GM19372 (cell line): Measurements from ENCODE around the gene SLC11A2.
"Not testable (repeated sequence)": the region's sequence is repeated elsewhere in the genome, so short reads cannot be mapped to it uniquely, and the experiment has no call there.

Experiments
- ATAC-seq: cut with Tn5 transposase; IDR thresholded peaks from one replicate; pipeline ENCODE4 v1.9.1; 2021; ENCODE audit warnings: mild to moderate bottlenecking, low read depth, moderate library complexity; ENCODE audit not compliant: unreplicated experiment

The SLC11A2 gene

GRCh38 chr12:50951112-50951511 lies 75.1 kb downstream of the SLC11A2 start:
- no peak for ATAC-seq

- no peak for ATAC-seq
Measured at GRCh38 chr12:50949801-50950302, 76.3 kb downstream of the SLC11A2 start.

GRCh38 chr12:50948798-50949197 lies 77.4 kb downstream of the SLC11A2 start:
- no peak for ATAC-seq

GRCh38 chr12:50947933-50948626 lies 78.1 kb downstream of the SLC11A2 start:
- no peak for ATAC-seq

- ATAC-seq = no peak
Measured at GRCh38 chr12:50937653-50938052, 88.5 kb downstream of the SLC11A2 start.

DNA sequence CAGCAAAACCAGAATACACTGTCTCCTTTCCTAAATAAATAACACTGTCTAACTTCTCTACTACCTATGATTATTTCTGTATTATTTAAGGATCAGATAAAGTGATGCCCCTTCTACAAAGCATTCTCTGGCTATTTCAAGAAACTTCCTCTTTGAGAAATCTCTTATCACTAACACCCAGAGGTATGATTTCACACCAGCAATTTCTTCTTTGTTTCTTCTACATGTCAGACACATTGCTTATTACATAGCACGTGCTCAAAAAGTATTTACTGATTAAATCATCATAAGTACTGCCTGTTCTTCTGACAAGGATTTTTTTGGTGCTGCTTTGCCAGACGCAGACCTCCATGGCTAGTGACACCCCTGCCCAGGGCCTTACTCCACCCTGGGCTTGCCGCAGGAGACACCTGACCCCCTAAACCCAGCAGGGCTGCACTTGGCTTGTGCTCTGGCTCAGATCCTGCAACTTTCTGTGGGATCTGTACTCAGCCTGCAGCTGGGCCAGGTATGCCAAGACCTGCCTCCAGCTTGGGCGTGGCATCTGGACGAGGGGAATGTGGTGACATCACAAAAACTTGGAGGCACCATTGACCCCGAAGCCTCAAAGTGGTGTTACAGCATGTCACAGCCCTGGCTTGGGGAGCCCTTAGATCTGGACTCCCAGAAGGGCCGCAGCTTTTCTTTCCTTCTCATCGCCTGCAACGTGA lies 89.2 kb downstream of the SLC11A2 start:
- no peak for ATAC-seq

DNA sequence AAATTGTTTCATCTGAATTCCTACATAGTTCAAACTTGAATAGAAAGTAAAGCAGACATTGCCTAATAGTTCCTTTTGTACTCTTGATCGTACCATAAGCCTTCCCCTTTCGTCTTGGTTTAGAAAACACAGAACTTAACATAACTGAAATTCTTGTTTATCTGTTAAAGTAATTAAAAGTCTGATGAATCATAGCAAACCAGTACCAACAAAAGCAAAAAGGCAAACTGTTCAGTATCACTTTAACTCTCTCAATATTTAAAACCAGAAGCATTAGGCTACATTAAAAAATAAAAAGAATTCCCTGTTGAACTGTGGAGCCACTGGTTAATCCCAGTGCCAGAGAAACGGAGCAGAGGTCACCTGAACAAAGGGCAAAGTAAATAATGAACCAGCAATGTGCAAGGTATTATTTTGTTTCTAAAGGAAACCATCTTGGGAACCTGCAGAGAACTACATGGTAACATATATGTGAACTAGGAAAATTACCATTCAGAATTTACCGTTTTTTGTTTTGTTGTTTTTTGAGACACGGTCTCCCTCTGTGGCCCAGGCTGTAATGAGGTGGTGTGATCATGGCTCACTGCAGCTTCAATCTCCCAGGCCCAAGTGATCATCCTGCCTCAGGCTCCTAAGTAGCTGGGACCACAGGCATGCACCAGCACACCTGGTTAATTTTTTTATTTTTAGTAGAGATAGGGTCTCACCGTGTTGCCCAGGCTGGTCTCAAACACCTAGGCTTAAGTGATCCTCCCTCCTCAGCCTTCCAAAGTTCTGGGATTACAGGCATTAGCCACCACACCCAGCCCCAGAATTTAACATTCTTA lies 91.0 kb downstream of the SLC11A2 start:
- no peak for ATAC-seq

DNA sequence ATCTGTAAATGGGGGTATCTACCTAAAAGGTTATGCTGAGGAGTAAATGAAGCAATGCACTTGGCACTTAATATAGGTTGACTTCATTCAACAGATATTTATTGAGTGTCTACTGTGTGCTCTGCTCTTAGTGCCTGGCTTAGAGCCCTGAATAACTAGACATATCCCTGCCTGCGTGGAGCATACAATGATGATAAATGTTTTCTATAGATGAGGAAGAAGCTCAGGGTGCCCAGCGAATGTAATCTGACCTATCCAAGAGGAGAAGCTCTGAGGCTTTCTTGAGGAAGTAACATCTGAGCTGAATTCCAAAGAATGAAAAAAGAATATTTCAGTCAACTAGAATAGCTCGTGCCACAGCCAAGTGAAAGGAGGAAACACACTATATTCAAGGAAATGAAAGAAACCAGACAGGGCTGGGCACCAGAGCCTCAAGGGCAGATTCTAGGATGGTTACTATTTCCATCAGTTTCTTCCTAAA lies 91.8 kb downstream of the SLC11A2 start:
- no peak for ATAC-seq

- ATAC-seq = no peak
Measured at GRCh38 chr12:50933459-50934124, 92.6 kb downstream of the SLC11A2 start.

DNA sequence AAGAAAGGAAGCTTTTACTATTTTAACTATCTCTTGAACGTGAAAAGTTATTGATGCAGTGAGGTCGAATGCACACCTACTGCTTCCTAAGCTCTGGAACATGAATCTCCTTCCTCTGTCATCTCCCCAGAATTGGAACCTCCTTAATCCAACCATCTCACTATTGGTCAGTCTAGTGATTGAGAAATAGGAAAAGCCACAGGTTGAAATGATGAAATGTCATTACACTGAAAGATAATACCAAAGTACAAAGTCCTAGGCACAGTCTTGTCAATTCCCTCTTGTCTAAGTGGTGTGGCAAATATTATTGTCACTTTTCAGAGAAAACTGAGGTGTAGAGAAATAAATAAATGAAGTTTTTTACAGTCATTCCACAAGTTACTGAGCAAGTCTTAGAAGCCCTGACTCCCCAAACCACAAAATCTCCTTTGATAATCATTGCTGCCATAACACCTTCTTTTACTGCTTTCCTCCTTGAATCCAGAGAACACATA lies 93.3 kb downstream of the SLC11A2 start:
- no peak for ATAC-seq

DNA sequence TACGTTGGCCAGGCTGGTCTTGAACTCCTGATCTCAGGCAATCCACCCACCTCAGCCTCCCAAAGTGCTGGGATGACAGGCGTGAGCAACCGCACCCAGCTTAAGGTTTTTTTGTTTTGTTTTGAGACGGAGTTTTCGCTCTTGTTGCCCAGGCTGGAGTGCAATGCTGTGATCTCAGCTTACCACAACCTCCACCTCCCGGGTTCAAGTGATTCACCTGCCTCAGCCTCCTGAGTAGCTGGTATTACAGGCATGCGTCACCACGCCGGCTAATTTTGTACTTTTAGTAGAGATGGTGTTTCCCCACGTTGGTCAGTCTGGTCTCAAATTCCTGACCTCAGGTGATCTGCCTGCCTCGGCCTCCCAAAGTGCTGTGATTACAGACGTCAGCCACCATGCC lies 95.7 kb downstream of the SLC11A2 start:
- not testable (repeated sequence) for ATAC-seq

- no peak for ATAC-seq
Measured at GRCh38 chr12:50929831-50930230, 96.4 kb downstream of the SLC11A2 start.
